Caco-2 (cell line): ENCODE results near the gene SNAP47. TPM values are rescaled to one million over a fixed set of nuclear protein-coding genes. Genes with fewer than 3 reads are reported as not detected.

Experiments used
- BruUV-seq: library from RNA; stranded (reverse); fragments of 400-500 nt; replicated peaks from 2 replicates; lab custom pipeline; 2021; lab: Mats Ljungman, UMichigan
- CTCF ChIA-PET: fragments of 300-600 bp; sonication (Branson Sonifier 250); formaldehyde crosslinking; loops from one replicate; lab custom pipeline; 2022; ENCODE audit warnings: antibody characterized with exemption; lab: Charles Lee
- POLR2A ChIA-PET: fragments of 300-600 bp; sonication (Branson Sonifier 250); formaldehyde crosslinking; loops from one replicate; lab custom pipeline; 2022; ENCODE audit warnings: antibody characterized with exemption; lab: Charles Lee
- DNase-seq, 2 experiments: peaks; one replicate each; pipeline versions ENCODE4 v3.0.0 to v3.0.0-alpha.2; 2020 to 2022
- H3K27me3 ChIP-seq: replicated peaks from 2 replicates; pipeline ENCODE4 v1.6.0; 2011; ENCODE audit warnings: low read length; ENCODE audit not compliant: control insufficient read depth, insufficient read depth
- H3K36me3 ChIP-seq: 2 replicates; pipeline ENCODE4 v1.5.1; 2011; ENCODE audit warnings: low read length; ENCODE audit not compliant: control insufficient read depth, insufficient read depth
- H3K4me1 ChIP-seq: fragments of 250-450 bp; sonication (Bioruptor Pico); 2 replicates; pipeline ENCODE4 v1.5.1; 2020; ENCODE audit warnings: mild to moderate bottlenecking
- H3K4me3 ChIP-seq: 2 replicates; pipeline ENCODE4 v1.5.1; 2011; ENCODE audit warnings: low read depth, mild to moderate bottlenecking, control low read depth, low read length
- H3K9me3 ChIP-seq: fragments of 250-450 bp; sonication (Bioruptor Pico); 2 replicates; pipeline ENCODE4 v1.5.1; 2020; ENCODE audit warnings: mild to moderate bottlenecking, moderate library complexity
- H3K27ac Mint-ChIP-seq: one replicate; pipeline ENCODE4 v1.8.0; 2022; ENCODE audit warnings: mixed read lengths; ENCODE audit not compliant: unreplicated experiment
- H3K27me3 Mint-ChIP-seq: one replicate; pipeline ENCODE4 v1.8.0; 2022; ENCODE audit warnings: mixed read lengths; ENCODE audit not compliant: insufficient read depth, unreplicated experiment
- H3K36me3 Mint-ChIP-seq: one replicate; pipeline ENCODE4 v1.8.0; 2022; ENCODE audit warnings: mild to moderate bottlenecking, mixed read lengths; ENCODE audit not compliant: insufficient read depth, unreplicated experiment
- H3K4me1 Mint-ChIP-seq: one replicate; pipeline ENCODE4 v1.8.0; 2022; ENCODE audit warnings: low read depth, mixed read lengths; ENCODE audit not compliant: unreplicated experiment
- H3K4me3 Mint-ChIP-seq: one replicate; pipeline ENCODE4 v1.8.0; 2022; ENCODE audit warnings: mild to moderate bottlenecking, moderate library complexity, mixed read lengths; ENCODE audit not compliant: unreplicated experiment
- H3K9me3 Mint-ChIP-seq: one replicate; pipeline ENCODE4 v1.8.0; 2022; ENCODE audit warnings: mixed read lengths; ENCODE audit not compliant: unreplicated experiment
- CTCF ChIP-seq, 2 experiments: fragments of 200-600 bp in 1 of 2; IDR thresholded peaks; 1 replicate in 1 of 2; 2 replicates in 1 of 2; pipeline versions ENCODE4 v1.5.1 to v1.8.0; 2011 to 2022; ENCODE audit warnings: antibody characterized with exemption in 1 of 2, control low read depth in 1 of 2, inconsistent platforms in 1 of 2, low read depth in 1 of 2, low read length in 1 of 2, mild to moderate bottlenecking in 1 of 2, moderate library complexity in 1 of 2; ENCODE audit not compliant: insufficient read depth in 1 of 2, severe bottlenecking in 1 of 2, unreplicated experiment in 1 of 2
- intact Hi-C: fragments of 100-400 bp; cut with micrococcal nuclease; formaldehyde crosslinking; loops from one replicate; pipeline ENCODE4 v1.10.0; 2022; ENCODE audit not compliant: unreplicated experiment
- total RNA-seq: library from RNA; stranded (reverse); gene quantifications from 2 replicates; pipeline ENCODE4 v1.2.3, GENCODE V29; 2022

SNAP47 gene
- total RNA-seq, 1 experiment from 2014 or later: 29.1 TPM

DNA sequence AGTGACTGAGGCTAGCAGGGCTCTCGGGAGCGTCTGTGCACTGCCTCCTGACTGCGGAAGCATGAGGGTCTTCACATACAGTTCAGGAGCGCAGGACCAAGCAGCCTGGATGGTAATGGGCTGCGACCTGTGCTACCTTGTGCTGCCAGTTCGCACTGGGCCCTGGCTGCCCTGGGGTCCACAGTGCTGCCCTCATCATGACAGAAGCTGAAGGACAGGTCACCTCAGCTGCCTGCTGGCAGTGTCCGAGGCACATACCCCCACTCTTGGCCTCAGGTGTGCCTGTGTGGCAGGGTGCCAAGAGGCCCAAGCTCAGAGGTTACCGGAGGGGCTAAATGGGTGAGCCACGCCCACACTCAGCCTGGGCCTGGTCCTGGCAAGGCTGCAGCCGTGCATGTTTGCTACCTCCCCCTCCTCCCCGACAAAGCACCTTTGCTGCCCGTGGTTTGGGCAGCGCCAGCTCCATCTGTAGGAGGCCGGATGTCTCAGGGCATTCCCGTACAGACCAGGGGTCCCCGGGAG lies 4.5 kb upstream of the SNAP47 start:
- peaks cover 31% of the 10 kb centered on the region for H3K36me3 Mint-ChIP-seq
- CTCF ChIA-PET: no interaction called here
- TF ChIP-seq CTCF (IDR thresholded peaks at IDR 0.05; ENCODE audit: insufficient read depth in 1 of 2, low read depth in 1 of 2, low read length in 1 of 2, severe bottlenecking in 1 of 2, unreplicated experiment in 1 of 2): peak in 1 of 2 experiments; percentile 7
- H3K4me3 ChIP-seq: no peak overlapping the region
- no peak for DNase-seq
- H3K4me1 Mint-ChIP-seq: peaks cover 6% of the 10 kb centered on the region
- H3K27me3 ChIP-seq: no peaks in the 10 kb centered on the region
- peaks cover 15% of the 10 kb centered on the region for H3K4me1 ChIP-seq
- no peak overlapping the region for H3K4me3 Mint-ChIP-seq
- H3K9me3 ChIP-seq: 0 out of 2 replicates have a peak, but pooled peaks cover 4% of the 10 kb centered on the region
- H3K27me3 Mint-ChIP-seq: no peaks in the 10 kb centered on the region
- POLR2A ChIA-PET: no interaction called here
- no peak overlapping the region for H3K27ac Mint-ChIP-seq
- no peaks in the 10 kb centered on the region for H3K9me3 Mint-ChIP-seq
- 0 out of 2 replicates have a peak, but pooled peaks cover 3% of the 10 kb centered on the region for H3K36me3 ChIP-seq
- intact Hi-C loops: no loop called here
- no TSS peak for BruUV-seq

- CTCF ChIA-PET: no interaction called here
- peaks cover 6% of the 10 kb centered on the region for H3K4me1 Mint-ChIP-seq
- H3K27ac Mint-ChIP-seq: no peak overlapping the region
- no peak for TF ChIP-seq CTCF (IDR thresholded peaks at IDR 0.05; ENCODE audit: insufficient read depth in 1 of 2, low read depth in 1 of 2, low read length in 1 of 2, severe bottlenecking in 1 of 2, unreplicated experiment in 1 of 2)
- DNase-seq: no peak
- no peaks in the 10 kb centered on the region for H3K27me3 Mint-ChIP-seq
- POLR2A ChIA-PET: no interaction called here
- no TSS peak for BruUV-seq
- 0 out of 2 replicates have a peak, but pooled peaks cover 3% of the 10 kb centered on the region for H3K9me3 ChIP-seq
- no peak overlapping the region for H3K4me3 Mint-ChIP-seq
- no peaks in the 10 kb centered on the region for H3K9me3 Mint-ChIP-seq
- H3K36me3 Mint-ChIP-seq: peaks cover 36% of the 10 kb centered on the region
- H3K4me3 ChIP-seq: no peak overlapping the region
- peaks cover 15% of the 10 kb centered on the region for H3K4me1 ChIP-seq
- intact Hi-C loops: no loop called here
- H3K27me3 ChIP-seq: no peaks in the 10 kb centered on the region
- H3K36me3 ChIP-seq: 0 out of 2 replicates have a peak, but pooled peaks cover 3% of the 10 kb centered on the region
These were observed 4.0 kb upstream of the SNAP47 start for GRCh38 chr1:227731241-227731677.

DNA sequence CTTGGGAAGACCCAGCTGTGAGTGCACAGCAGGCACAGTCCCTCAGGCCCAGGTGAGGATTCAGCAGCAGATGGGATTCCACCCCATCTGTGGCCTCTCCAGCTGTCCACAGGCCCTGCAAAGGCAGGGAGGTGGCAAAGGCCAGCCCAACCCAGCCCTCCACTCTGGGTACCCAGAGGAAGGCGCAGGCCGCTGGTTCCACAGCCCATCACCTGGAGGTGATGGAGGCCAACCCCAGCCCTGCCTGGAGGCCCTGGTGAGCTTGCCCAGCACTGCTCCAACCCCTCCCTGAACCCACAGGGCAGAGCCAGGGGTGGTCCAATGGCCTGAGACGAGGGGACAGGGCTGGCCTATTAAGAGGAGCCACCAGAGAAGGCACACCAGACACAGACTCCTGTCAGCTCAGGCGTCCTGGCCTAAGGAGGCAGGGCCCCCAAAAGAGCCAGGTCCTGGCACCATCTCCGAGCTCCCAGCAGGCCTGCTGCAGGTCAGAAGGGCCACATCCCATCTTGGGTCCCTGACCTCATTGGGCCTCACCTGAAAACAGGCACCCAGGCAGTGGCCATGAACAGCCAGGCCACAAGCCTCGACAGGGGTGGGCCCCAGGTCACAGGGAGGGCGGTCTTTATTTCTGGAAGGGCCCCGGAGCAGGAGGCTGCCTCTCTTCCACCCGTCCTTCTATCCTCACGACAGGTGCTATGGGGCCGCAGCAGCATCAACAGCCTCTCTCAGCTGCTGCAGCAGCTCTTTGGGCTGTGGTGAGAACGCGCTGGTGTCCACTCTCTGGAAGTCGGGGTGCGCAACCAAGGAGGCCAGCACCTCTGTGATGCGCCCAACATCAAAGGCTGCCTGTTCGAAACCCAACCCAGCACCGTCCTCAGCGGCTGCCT lies 3.3 kb upstream of the SNAP47 start:
- Mint-ChIP-seq H3K36me3 (peaks cover 31% of the 10 kb centered on the region), H3K27me3 (no peaks in the 10 kb centered on the region), H3K9me3 (no peaks in the 10 kb centered on the region), H3K27ac (no peak overlapping the region), H3K4me3 (no peak overlapping the region), H3K4me1 (peaks cover 6% of the 10 kb centered on the region)
- DNase-seq: no peak
- no peak overlapping the region for H3K4me3 ChIP-seq
- H3K4me1 ChIP-seq: peaks cover 15% of the 10 kb centered on the region
- no peaks in the 10 kb centered on the region for H3K27me3 ChIP-seq
- no peaks in the 10 kb centered on the region for H3K9me3 ChIP-seq
- intact Hi-C loops: no loop called here
- CTCF ChIA-PET: no interaction called here
- POLR2A ChIA-PET: no interaction called here
- H3K36me3 ChIP-seq: 0 out of 2 replicates have a peak, but pooled peaks cover 3% of the 10 kb centered on the region
- no TSS peak for BruUV-seq
- TF ChIP-seq CTCF (IDR thresholded peaks at IDR 0.05; ENCODE audit: insufficient read depth in 1 of 2, low read depth in 1 of 2, low read length in 1 of 2, severe bottlenecking in 1 of 2, unreplicated experiment in 1 of 2): no peak
